Erythroblast (primary cell): ENCODE results near the gene SHLD2.
"Not testable (repeated sequence)": the region's sequence is repeated elsewhere in the genome, so short reads cannot be mapped to it uniquely, and the experiment has no call there.

Source experiments
- DNase-seq, 2 experiments: peaks; one replicate each; lab custom pipeline; 2025; lab: John Stamatoyannopoulos, UW

The SHLD2 gene

DNA sequence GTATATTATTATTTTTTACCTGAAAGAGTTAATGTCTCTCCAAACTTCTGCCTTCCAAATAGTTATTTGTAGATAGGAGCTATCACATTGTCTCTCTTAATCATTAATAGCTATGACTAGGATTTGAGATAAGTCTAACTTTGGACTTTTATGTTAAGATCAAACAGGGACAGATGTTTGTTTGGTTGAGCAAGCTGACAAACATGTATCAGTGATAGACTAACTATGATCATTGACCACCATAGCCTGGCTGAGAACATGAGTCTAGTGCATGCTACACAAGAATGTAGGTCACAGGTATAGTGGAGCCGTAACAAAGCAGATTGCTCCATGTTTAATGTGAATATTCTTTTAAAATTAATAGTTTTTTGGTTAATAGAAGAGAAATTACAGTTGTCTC lies 76.7 kb downstream of the SHLD2 start:
- DNase-seq = not testable (repeated sequence)

DNA sequence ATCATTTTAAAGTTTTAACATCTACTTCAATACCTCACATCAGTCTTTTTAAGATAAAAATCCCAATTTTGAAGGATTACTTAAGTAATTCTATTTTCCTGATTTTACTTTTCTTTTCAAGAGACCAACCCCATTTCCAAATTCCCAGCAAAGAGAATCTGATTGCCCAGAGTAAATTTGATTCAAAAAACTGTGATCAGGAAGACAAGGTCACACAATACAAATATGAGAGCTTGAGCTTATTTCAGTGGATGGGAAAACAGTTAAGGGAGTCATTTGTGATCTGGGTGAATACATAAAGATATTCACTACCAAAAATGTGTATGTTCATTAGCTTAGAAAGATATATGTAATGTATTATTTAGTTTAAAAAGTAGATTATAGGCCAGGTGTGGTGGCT lies 77.2 kb downstream of the SHLD2 start:
- DNase-seq = not testable (repeated sequence)

- DNase-seq = not testable (repeated sequence)
Observed at GRCh38 chr10:87177587-87177986, 82.6 kb downstream of the SHLD2 start.

DNA sequence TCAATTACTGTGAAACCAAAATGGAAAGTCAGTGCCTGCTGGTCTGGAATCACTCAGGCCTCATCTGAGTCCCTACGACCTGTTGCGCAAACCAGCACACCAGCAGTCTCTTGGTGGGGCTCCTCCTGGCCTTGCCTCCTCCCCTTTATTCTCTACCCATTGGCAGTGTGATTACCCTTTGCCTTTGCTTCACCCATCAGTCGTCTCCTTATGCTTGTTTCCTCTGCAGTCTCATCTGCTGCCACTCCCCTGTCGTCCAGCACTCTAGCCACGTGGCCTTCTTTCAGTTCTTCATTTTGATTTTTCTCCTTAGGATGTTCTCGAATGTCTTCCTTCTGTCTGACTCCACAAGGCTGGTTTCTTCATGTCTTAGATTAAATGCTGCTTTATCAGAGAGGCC lies 89.4 kb downstream of the SHLD2 start:
- not testable (repeated sequence) for DNase-seq

DNA sequence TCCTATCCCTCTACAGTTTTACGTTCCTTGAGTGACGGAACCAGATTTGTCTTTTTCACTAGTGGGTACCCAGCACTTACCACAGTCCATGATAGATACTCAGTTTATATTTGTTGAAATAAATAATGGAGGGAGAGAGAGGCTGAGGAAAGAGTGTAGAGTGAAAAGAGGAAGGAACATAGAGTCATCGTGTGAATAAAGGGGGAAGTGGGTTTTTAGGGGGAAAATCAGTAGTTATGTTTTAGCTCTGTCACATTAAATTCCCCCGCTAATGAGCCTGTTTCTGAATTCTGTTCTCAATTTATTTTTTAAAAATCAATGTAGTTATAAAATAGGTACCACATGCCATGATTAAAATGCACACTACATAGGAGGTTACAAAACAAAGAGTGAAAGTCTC lies 91.0 kb downstream of the SHLD2 start:
- DNase-seq = not testable (repeated sequence)

DNA sequence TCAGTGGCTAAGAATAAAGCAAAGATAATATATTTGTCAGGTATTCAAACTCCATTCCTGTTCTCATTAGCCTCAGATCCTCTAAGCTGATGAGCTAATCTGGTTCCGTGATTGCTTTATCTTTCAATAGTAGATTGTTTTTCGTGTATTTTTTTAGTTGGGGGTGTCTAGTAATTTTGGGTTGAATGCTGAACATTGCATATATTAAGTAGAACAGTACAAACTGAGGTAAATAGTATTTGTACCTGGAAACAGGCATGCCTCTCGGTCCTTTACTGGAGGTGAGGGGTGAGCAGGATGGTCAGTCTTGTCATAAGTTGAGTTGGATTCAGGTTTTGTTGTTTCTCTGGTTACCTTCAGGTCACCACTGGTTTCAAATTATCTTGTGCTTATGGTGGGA lies 92.6 kb downstream of the SHLD2 start:
- DNase-seq = not testable (repeated sequence)

DNA sequence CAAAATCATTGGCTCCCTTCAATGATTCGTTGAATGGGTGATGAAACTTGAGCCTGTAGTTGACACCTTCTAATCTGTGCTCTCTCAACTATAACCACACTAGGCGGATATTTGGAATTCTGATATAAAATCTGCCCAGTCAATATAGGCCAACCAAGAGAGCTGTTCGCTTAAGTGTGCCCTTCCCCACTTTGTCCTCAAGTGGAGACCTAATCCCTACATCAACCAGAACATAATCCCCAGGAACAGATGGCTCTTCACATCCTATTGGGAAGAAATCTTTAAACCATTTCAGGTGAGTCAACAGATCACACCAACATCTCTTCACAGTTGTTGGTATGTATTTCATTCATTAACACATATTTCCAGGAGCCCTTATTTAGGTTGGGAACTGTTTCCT lies 96.8 kb downstream of the SHLD2 start:
- DNase-seq = not testable (repeated sequence)

GRCh38 chr10:87200924-87201323 lies 105.9 kb downstream of the SHLD2 start:
- peak; percentile 6 to 44 for DNase-seq

DNA sequence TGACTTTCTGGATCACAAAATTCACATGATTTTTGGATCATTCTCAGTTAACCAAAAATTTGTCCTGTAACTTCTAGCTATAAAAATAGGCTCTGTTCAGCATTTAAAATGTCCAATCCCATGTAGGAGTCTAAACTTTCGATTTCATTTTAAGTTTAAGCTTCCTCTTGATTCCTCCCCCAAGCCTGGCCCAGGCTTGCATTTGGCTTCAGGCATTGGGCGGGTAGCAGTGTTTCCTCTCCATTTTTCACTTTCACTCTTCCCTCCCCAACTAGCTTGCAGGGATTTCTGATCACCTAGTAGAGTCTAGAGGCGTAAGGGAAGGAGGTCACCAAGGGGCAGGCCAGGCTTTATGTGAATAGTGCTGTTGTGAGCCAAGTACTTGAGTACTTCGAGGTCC lies 109.8 kb downstream of the SHLD2 start:
- not testable (repeated sequence) for DNase-seq

DNA sequence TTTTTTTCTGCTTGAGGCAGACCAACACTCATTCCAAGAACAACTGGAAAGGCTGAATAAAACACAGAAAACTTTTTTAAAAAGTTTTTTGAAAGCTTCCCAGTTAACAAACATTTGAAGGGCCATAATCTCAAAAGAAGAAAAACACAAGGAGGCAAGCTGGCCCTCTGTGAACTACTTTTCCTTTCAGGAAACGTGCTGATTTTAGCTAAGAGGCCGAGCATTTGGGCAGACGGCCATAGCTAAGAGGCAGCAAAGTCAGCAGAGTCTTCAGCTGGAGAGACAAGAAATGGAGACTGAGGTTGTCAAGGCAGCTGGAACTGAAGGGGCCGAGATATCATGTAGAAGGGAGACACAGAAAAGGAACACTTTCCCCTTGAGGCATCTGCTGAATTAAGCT lies 111.9 kb downstream of the SHLD2 start:
- DNase-seq = not testable (repeated sequence)

- DNase-seq = not testable (repeated sequence)
Observed at GRCh38 chr10:87210309-87210708, 115.3 kb downstream of the SHLD2 start.

- DNase-seq = not testable (repeated sequence)
Observed at GRCh38 chr10:87211848-87212247, 116.8 kb downstream of the SHLD2 start.

DNA sequence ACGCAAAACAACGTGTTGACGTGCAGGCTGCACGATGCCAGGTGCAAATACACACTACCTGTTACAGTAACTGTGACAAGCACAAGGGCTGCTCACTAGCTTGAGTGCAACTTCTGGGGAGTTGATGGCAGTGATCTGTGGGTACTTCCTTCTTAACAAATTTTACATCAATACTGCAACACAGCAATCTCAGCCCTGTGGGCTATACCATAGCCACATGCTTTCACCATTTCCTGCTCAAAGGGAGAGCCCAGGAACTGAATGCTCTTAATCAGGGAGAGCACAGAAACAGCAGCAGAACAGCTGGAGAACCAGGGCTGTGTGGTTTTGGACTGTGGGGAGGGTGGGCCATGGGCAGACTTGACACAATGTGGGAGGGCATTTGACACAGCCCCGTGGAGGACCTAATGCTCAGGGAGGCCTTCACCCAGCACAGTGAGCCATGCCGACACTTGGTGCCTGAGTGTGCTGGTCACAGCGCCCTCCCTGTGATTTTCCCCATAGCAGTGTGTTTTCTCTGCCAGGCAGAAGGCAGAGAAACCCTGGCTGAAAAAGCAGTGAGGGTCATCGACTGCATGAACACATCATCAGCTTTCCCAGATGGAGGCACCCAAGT lies 118.3 kb downstream of the SHLD2 start:
- not testable (repeated sequence) for DNase-seq

GRCh38 chr10:87213806-87214205 lies 118.8 kb downstream of the SHLD2 start:
- DNase-seq = not testable (repeated sequence)

- not testable (repeated sequence) for DNase-seq
Observed at GRCh38 chr10:87216120-87216519, 121.1 kb downstream of the SHLD2 start.

- DNase-seq = not testable (repeated sequence)
Observed at GRCh38 chr10:87219370-87219769, 124.4 kb downstream of the SHLD2 start.

GRCh38 chr10:87222789-87223188 lies 127.8 kb downstream of the SHLD2 start:
- DNase-seq = not testable (repeated sequence)

DNA sequence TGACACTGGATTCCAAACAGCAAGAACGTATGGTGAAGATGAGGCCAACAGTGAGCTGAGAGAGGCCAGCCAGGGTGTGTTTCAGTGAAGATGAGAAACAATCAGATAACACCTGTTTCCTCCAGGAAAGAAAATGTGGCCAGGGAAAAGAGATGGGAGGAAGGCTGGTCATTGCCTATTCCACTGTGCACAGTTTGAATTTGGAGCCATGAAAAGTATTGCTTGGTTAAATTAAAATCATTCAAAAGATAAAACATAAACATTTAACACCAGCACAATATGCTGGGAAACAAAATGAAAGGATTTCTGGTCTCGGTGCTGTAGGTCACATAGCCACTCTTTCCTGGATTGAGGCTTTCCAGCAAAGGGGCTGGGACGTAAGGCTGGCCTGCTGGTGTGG lies 130.1 kb downstream of the SHLD2 start, which contains the start of gene NUTM2A:
Gene NUTM2A (plus strand): TSS at position 301 of the 400 bp plus-strand sequence. CDS start 383 bp downstream, outside the sequence.
- not testable (repeated sequence) for DNase-seq

GRCh38 chr10:87228247-87228646 lies 133.2 kb downstream of the SHLD2 start:
- DNase-seq = not testable (repeated sequence)

DNA sequence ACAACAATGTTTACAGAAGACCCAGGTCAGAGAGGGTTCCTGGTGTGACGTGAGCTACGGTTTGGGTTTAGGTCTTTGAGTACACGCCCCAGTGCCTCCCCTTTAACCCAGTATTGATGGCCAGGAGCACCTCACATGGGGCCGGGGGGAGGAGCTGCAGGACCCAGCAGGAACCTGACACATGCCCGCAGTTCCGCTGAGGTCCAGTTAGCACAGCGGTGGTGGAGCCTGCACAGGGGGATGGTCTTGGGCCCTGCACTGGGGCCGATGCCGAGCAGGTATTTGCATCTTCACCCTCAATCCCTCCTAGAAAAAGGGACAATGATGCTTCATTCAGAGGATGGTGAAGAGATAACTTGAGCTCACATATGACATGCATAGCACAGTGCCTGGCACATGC lies 134.2 kb downstream of the SHLD2 start:
- DNase-seq = peak in 1 of 2 experiments; percentile 8

- not testable (repeated sequence) for DNase-seq
Observed at GRCh38 chr10:87234854-87235253, 139.8 kb downstream of the SHLD2 start.

DNA sequence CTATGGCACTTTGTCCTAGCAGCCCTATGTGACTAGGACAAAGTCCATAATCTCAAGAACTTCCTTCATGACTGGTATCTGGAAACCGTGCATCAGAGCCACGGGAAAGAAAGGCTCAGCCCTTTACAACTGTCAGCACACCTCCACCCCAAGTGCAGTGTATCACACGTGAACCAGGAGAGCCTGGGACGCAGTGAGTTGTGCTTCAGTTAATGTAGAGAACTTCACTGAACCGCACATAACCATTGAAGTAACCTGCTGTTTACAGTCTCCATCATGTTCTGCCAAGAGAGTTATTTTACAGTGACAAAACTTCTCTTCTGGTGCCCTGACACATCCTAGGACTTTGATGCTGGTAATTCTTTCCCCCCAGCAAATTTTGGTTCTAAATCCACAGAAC lies 142.2 kb downstream of the SHLD2 start:
- DNase-seq = not testable (repeated sequence)

GRCh38 chr10:87239346-87239808 lies 144.4 kb downstream of the SHLD2 start:
- peak in 1 of 2 experiments; percentile 8 for DNase-seq
